Tibial nerve (tissue), 3 donors: ENCODE results near the gene ATP8B1.

ENCODE experiments used
- POLR2A ChIP-seq, 2 donors: fragments of 450-650 bp; IDR thresholded peaks; one replicate each; pipeline ENCODE4 v1.6.1; 2017; ENCODE audit warnings: antibody characterized with exemption in 2 of 2, mild to moderate bottlenecking in 2 of 2, moderate library complexity in 2 of 2
- TF ChIP-seq, protein P1 (sequence below), 5 experiments: fragments of 200-600 bp in 3 of 5; fragments of 450-650 bp in 2 of 5; sonication (generic) in 3 of 5; IDR thresholded peaks; one replicate each; pipeline ENCODE4 v1.5.1; 2016 to 2019; ENCODE audit warnings: antibody characterized with exemption in 5 of 5, mild to moderate bottlenecking in 3 of 5, moderate library complexity in 2 of 5

DNA sequence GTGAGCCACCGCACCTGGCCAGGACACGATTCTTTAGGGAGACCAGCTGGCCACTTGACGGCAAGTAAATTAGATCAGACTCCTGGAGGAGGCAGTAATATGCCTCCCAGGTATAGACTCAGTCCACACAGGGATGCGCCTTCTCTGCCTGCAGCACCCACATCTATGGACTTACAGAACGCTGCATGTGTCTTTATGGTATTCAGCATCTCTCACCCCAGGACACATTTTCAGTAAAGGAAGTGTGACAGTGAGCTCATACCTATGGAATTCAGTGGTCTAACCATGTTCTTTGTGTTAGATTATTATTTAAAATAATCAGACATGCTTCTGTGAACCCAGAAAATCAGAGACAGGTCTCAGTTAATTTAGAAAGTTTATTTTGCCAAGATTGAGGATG lies 175.6 kb downstream of the ATP8B1 start:
- no peak for TF ChIP-seq POLR2A (IDR thresholded peaks at IDR 0.05)
- TF ChIP-seq, protein P1, sequence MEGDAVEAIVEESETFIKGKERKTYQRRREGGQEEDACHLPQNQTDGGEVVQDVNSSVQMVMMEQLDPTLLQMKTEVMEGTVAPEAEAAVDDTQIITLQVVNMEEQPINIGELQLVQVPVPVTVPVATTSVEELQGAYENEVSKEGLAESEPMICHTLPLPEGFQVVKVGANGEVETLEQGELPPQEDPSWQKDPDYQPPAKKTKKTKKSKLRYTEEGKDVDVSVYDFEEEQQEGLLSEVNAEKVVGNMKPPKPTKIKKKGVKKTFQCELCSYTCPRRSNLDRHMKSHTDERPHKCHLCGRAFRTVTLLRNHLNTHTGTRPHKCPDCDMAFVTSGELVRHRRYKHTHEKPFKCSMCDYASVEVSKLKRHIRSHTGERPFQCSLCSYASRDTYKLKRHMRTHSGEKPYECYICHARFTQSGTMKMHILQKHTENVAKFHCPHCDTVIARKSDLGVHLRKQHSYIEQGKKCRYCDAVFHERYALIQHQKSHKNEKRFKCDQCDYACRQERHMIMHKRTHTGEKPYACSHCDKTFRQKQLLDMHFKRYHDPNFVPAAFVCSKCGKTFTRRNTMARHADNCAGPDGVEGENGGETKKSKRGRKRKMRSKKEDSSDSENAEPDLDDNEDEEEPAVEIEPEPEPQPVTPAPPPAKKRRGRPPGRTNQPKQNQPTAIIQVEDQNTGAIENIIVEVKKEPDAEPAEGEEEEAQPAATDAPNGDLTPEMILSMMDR (IDR thresholded peaks at IDR 0.05) = no peak
